Measurements from ENCODE around the gene DNAH5.
"Not testable (repeated sequence)": the region's sequence is repeated elsewhere in the genome, so short reads cannot be mapped to it uniquely, and the experiment has no call there.

The DNAH5 gene

GRCh38 chr5:13816126-13816525 is 128.4 kb downstream of the DNAH5 start:
- no peak for DNase-seq

- no peak for DNase-seq
Observed at GRCh38 chr5:13814301-13814700, 130.2 kb downstream of the DNAH5 start.

- no peak for DNase-seq
Observed at GRCh38 chr5:13809921-13810320, 134.6 kb downstream of the DNAH5 start.

GRCh38 chr5:13804336-13804735 is 140.2 kb downstream of the DNAH5 start:
- DNase-seq: no peak

- DNase-seq: not testable (repeated sequence)
Observed at GRCh38 chr5:13798569-13798968, 145.9 kb downstream of the DNAH5 start.

- no peak for DNase-seq
Observed at GRCh38 chr5:13785781-13786415, 158.6 kb downstream of the DNAH5 start.

GRCh38 chr5:13783726-13784125 is 160.8 kb downstream of the DNAH5 start:
- DNase-seq: no peak

- DNase-seq: no peak
Observed at GRCh38 chr5:13780081-13780480, 164.4 kb downstream of the DNAH5 start.

GRCh38 chr5:13773649-13774048 is 170.8 kb downstream of the DNAH5 start:
- no peak for DNase-seq

GRCh38 chr5:13771011-13771571 is 173.4 kb downstream of the DNAH5 start:
- DNase-seq: no peak

GRCh38 chr5:13766236-13766635 is 178.3 kb downstream of the DNAH5 start:
- no peak for DNase-seq

- DNase-seq: no peak
Observed at GRCh38 chr5:13763719-13764118, 180.8 kb downstream of the DNAH5 start.

GRCh38 chr5:13749766-13750165 is 194.7 kb downstream of the DNAH5 start:
- DNase-seq: no peak

GRCh38 chr5:13746026-13746425 is 198.5 kb downstream of the DNAH5 start:
- DNase-seq: no peak

GRCh38 chr5:13745508-13745907 is 199.0 kb downstream of the DNAH5 start:
- DNase-seq: no peak

GRCh38 chr5:13740471-13740870 is 204.0 kb downstream of the DNAH5 start:
- no peak for DNase-seq

GRCh38 chr5:13739479-13739878 is 205.0 kb downstream of the DNAH5 start:
- DNase-seq: no peak

- DNase-seq: no peak
Observed at GRCh38 chr5:13735691-13736090, 208.8 kb downstream of the DNAH5 start.

- no peak for DNase-seq
Observed at GRCh38 chr5:13731121-13731628, 213.3 kb downstream of the DNAH5 start.

GRCh38 chr5:13708906-13709305 is 235.6 kb downstream of the DNAH5 start:
- no peak for DNase-seq

- DNase-seq: no peak
Observed at GRCh38 chr5:13708432-13708831, 236.1 kb downstream of the DNAH5 start.

- DNase-seq: no peak
Observed at GRCh38 chr5:13704396-13704795, 240.1 kb downstream of the DNAH5 start.

- no peak for DNase-seq
Observed at GRCh38 chr5:13700626-13701025, 243.9 kb downstream of the DNAH5 start.

- no peak for DNase-seq
Observed at GRCh38 chr5:13698885-13699284, 245.6 kb downstream of the DNAH5 start.

Measured in CD4-positive, alpha-beta T cell treated with Interleukin-10 for 1 hour (primary cell).